ENCODE measurements around the gene CFAP61.
A peak's percentile ranks its signal among the peaks of the same experiment; 100 is the strongest.

DNA sequence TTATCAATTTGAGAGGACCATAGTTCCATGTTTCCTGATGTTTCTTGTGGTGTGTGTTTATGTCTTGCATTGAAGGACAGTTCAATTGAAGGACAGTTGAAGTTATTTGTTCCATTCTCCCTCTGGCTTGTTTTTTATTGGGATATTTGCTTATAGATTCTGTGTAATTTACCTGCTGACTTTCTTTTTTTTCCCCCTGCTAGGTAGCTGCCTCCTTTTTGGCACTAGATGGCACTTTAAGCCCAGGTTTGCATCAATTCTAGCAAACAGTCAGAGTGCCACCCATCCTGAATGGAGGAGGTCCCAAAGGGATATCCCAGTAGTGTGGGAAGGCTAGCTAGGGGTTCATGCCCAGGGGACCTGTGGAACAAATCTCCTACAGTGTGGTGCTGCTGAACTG lies 78.1 kb downstream of the CFAP61 start:
- TF ChIP-seq, protein P1, sequence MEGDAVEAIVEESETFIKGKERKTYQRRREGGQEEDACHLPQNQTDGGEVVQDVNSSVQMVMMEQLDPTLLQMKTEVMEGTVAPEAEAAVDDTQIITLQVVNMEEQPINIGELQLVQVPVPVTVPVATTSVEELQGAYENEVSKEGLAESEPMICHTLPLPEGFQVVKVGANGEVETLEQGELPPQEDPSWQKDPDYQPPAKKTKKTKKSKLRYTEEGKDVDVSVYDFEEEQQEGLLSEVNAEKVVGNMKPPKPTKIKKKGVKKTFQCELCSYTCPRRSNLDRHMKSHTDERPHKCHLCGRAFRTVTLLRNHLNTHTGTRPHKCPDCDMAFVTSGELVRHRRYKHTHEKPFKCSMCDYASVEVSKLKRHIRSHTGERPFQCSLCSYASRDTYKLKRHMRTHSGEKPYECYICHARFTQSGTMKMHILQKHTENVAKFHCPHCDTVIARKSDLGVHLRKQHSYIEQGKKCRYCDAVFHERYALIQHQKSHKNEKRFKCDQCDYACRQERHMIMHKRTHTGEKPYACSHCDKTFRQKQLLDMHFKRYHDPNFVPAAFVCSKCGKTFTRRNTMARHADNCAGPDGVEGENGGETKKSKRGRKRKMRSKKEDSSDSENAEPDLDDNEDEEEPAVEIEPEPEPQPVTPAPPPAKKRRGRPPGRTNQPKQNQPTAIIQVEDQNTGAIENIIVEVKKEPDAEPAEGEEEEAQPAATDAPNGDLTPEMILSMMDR (IDR thresholded peaks at IDR 0.05), result peak in 3 of 12 donors; percentile 5 to 23 (median 6)
- TF ChIP-seq POLR2A (IDR thresholded peaks at IDR 0.05), result no peak

Measured in heart left ventricle (tissue), 13 donors.